ENCODE measurements around the gene KRTAP5-10.
"Not testable (repeated sequence)": the region's sequence is repeated elsewhere in the genome, so short reads cannot be mapped to it uniquely, and the experiment has no call there.

Gene KRTAP5-10

DNA sequence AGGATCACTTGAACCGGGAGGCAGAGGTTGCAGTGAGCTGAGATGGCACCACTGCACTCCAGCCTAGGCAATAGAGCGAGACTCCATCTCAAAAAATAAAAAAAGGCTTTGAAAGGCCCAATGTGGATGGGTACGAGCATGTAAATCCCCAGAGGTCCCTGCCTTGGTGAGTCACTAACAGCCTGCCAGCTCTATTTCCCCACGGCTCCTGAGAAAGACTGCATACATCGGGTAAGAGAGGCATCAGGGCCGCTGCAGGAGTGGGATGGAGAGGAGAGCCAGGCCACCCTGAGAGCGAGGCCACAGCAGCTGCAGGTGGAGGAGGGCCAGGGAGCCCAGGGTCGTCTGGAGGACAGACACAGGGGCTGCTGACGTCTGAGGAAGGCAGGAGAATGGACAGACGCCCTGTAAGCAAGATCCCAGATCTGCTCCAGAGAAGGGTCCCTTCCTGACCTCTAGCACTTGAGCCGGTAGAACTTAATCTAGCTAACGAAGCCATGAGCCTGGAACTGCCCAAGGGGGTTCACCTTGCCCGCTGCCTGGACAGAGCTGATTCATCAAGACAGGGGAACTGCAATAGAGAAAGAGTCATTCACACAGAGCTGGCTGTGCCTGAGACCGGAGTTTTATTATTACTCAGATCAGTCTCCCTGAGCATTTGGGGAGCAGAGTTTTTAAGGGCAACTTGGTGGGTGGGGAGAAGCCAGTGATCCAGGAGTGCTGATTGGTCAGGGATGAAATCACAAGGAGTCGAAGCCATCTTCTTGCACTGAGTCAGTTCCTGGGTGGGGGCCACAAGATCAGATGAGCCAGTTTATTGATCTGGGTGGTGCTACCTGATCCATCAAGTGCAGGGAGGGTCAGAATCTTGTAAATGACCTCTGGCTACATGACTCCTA, 22.2 kb upstream of the KRTAP5-10 start:
- no peak for DNase-seq

GRCh38 chr11:71543866-71544265, 21.5 kb upstream of the KRTAP5-10 start:
- DNase-seq: no peak

- DNase-seq: no peak
Measured at GRCh38 chr11:71544525-71545214, 20.7 kb upstream of the KRTAP5-10 start.

- no peak for DNase-seq
Measured at GRCh38 chr11:71545405-71545966, 19.9 kb upstream of the KRTAP5-10 start.

GRCh38 chr11:71548120-71548519, 17.2 kb upstream of the KRTAP5-10 start, which contains the start of gene KRTAP5-9:
Gene KRTAP5-9 (plus strand): TSS chr11:71548420. CDS start chr11:71548658, 238 bp downstream.
- no peak for DNase-seq

DNA sequence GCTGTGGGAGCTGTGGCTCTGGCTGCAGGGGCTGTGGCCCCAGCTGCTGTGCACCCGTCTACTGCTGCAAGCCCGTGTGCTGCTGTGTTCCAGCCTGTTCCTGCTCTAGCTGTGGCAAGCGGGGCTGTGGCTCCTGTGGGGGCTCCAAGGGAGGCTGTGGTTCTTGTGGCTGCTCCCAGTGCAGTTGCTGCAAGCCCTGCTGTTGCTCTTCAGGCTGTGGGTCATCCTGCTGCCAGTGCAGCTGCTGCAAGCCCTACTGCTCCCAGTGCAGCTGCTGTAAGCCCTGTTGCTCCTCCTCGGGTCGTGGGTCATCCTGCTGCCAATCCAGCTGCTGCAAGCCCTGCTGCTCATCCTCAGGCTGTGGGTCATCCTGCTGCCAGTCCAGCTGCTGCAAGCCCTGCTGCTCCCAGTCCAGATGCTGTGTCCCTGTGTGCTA, 16.6 kb upstream of the KRTAP5-10 start:
- no peak for DNase-seq

GRCh38 chr11:71551711-71552110, 13.7 kb upstream of the KRTAP5-10 start:
- no peak for DNase-seq

- no peak for DNase-seq
Measured at GRCh38 chr11:71554996-71555395, 10.4 kb upstream of the KRTAP5-10 start.

DNA sequence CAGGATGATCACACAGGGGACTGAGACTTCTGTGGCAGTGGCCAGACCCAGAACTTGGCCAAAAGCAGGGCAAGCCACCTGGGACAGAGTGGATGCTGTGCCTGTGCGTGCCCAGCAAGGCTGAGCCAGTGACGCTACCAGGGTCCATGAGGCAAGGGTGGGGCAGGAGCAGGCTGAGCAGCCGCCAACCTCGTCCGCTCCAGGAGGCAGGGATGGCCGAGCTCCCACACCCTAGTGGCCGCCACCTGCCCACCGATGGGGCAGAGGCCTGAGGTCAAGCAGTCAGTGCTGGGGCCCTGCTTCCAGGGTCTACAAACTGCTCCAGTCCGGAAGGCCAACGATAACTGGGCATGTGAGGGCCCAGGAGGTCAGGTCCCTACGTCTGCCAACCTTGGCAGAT, 9.9 kb upstream of the KRTAP5-10 start:
- no peak for DNase-seq

GRCh38 chr11:71556018-71556417, 9.3 kb upstream of the KRTAP5-10 start:
- no peak for DNase-seq

GRCh38 chr11:71557257-71557656, 8.1 kb upstream of the KRTAP5-10 start:
- no peak for DNase-seq

- DNase-seq: peak in 12 of 51 donors; percentile 4 to 44 (median 22)
Measured at GRCh38 chr11:71558996-71559395, 6.4 kb upstream of the KRTAP5-10 start.

DNA sequence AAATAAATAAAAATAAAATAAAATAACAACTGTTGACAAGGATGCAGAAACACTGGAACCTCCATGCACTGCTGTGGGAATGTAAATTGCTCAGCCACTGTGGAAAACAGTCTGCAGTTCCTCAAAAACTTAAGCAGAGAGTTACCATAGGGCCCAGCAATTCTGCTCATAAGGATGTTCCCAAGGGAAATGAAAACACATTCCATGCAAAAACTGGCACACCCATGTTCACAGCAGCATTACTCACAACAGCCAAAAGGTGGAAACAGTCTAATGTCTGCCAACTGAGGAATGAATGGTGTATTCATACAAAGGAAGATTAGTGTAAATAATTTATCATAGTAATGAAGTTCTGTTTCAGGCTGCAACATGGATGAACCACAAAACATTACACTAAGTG, 3.2 kb upstream of the KRTAP5-10 start:
- no peak for DNase-seq

DNA sequence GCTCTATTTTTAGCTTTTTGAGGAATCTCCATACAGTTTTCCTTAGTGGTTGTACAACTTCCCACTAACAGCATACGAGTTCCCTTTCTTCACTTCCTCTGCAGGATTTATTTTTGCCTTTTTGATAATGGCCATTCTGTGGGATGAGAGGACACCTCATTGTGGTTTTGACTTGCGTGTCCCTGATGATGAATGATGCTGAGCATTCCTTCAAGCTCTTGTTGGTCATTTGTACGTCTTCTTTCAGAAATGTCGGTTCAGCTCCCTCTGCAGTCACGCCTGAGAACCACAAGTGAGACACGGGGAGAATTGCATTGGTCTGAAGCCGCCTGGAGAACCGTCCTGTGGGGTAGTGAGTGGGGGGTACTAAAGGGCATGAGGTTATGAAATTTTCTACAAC, 2.0 kb upstream of the KRTAP5-10 start:
- peak in 3 of 51 donors; percentile 0 to 20 (median 7) for DNase-seq

DNA sequence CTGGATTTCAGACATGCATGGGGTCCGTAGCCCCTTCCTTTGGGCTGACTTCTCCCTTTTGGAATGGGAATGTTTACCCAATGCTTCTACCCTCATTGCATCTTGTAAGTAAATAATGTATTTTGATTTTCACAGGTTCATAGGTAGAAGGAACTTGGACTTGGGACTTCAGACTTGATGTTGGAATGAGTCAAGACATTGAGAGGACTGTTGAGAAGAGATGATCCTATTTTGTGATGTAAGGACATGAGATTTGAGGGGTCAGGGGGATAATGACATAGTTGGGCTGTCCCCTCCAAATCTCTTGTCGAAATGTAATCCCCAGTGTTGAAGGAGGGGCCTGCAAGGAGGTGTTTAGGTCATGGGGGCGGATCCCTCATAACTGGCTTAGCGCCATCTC, 933 bp upstream of the KRTAP5-10 start:
- DNase-seq: no peak

DNA sequence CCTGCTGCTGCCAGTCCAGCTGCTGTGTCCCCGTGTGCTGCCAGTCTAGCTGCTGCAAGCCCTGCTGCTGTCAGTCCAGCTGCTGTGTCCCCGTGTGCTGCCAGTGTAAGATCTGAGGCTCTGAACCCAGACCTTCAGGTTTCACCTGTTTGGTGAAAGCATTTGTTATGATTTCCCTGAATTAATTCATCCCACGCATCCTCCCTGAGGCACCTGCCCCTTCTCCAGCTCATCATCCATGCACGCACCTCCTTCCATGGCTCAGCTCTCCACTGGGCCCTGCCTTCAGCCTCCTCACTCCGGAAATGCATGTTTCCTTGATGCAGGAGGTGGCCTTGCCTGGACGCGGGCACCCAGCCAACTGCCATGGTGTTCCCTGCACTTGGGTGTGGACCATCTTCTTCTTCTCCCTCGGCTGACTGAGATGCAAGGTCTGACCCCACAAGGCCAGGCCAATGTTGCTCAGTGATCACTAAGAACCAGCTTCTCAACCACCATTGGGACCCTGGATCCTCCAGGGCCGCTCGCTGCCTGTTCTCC, 788 bp downstream of the KRTAP5-10 start:
- DNase-seq: no peak

GRCh38 chr11:71566626-71567599, 1.6 kb downstream of the KRTAP5-10 start:
- not testable (repeated sequence) for DNase-seq

- not testable (repeated sequence) for DNase-seq
Measured at GRCh38 chr11:71567633-71568032, 2.3 kb downstream of the KRTAP5-10 start.

DNA sequence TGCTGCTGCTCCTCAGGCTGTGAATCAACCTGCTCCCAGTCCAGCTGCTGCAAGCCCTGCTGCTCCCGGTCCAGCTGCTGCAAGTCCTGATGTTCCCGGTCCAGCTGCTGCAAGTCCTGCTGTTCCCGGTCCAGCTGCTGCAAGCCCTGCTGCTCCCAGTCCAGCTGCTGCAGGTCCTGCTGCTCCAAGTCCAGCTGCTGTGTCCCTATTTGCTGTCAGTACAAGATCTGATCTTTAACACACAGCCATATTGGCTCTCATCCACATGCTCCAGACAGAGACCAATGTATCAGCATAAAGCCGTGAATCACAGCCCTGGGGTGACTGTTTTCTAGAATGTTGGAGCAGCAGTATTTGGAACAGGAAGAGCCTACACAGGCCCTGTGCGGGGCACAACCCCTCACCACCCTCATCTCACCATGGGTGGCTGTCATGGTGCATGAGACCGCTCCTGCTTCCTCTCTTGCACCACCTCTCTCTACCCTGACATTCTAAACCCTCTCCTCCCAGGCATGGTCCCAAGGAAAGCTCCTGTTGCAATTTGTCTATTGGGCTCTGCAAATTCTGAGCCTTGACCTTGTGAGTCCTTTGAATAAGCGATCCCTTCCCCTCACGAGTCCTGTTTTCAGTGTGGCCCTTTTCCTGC, 3.5 kb downstream of the KRTAP5-10 start:
- no peak for DNase-seq

Data from hypothalamus (tissue), 51 donors.